Mesenchymal stem cell (in vitro differentiated cells and primary cell): ENCODE data around the gene R3HDM4.

Experiments used
- DNase-seq: peaks from one replicate; pipeline ENCODE4 v3.0.0-alpha.2; 2013
- H2AFZ ChIP-seq: one replicate; pipeline ENCODE4 v1.6.1; 2013; ENCODE audit warnings: low read depth, mild to moderate bottlenecking, control low read depth, inconsistent platforms, low read length, moderate library complexity
- H2AK5ac ChIP-seq: 2 replicates; pipeline ENCODE4 v1.6.1; 2013; ENCODE audit warnings: low read length, moderate library complexity, mild to moderate bottlenecking, inconsistent platforms; ENCODE audit not compliant: severe bottlenecking
- H2BK120ac ChIP-seq: one replicate; pipeline ENCODE4 v1.6.1; 2013; ENCODE audit warnings: low read depth, mild to moderate bottlenecking, inconsistent platforms, low read length, moderate library complexity
- H2BK12ac ChIP-seq, 2 experiments: one replicate each; pipeline ENCODE4 v1.6.1; 2013; ENCODE audit warnings: inconsistent platforms in 2 of 2, low read length in 2 of 2, mild to moderate bottlenecking in 2 of 2, moderate library complexity in 2 of 2, control low read depth in 1 of 2
- H2BK15ac ChIP-seq: one replicate; pipeline ENCODE4 v1.6.1; 2013; ENCODE audit warnings: mild to moderate bottlenecking, low read depth, inconsistent platforms; ENCODE audit not compliant: poor library complexity, severe bottlenecking
- H2BK5ac ChIP-seq: 2 replicates; pipeline ENCODE4 v1.6.1; 2013; ENCODE audit warnings: low read depth, mild to moderate bottlenecking, low read length, control low read depth, inconsistent platforms; ENCODE audit not compliant: poor library complexity, severe bottlenecking
- H3K14ac ChIP-seq, 2 experiments: one replicate each; pipeline ENCODE4 v1.6.1; 2013; ENCODE audit warnings: inconsistent platforms in 2 of 2, low read length in 2 of 2, control low read depth in 1 of 2, mild to moderate bottlenecking in 1 of 2, moderate library complexity in 1 of 2
- H3K18ac ChIP-seq, 2 experiments: one replicate each; pipeline ENCODE4 v1.6.1; 2013; ENCODE audit warnings: inconsistent platforms in 2 of 2, low read length in 2 of 2, control low read depth in 1 of 2, low read depth in 1 of 2, mild to moderate bottlenecking in 1 of 2
- H3K23ac ChIP-seq, 2 experiments: one replicate each; pipeline ENCODE4 v1.6.1; 2013; ENCODE audit warnings: inconsistent platforms in 2 of 2, low read length in 2 of 2, mild to moderate bottlenecking in 2 of 2, moderate library complexity in 2 of 2, control low read depth in 1 of 2
- H3K27ac ChIP-seq: 2 replicates; pipeline ENCODE4 v1.5.1; 2013; ENCODE audit warnings: mild to moderate bottlenecking, moderate library complexity, low read length, control low read depth, inconsistent platforms; ENCODE audit not compliant: poor library complexity, severe bottlenecking
- H3K27me3 ChIP-seq, 2 experiments: 2 replicates each; pipeline versions ENCODE4 v1.6.1 to v1.7.0; 2013; ENCODE audit warnings: low read length in 2 of 2, mild to moderate bottlenecking in 2 of 2, moderate library complexity in 2 of 2, control low read depth in 1 of 2, inconsistent platforms in 1 of 2; ENCODE audit not compliant: control insufficient read depth in 1 of 2, insufficient read depth in 1 of 2
- H3K36me3 ChIP-seq, 2 experiments: 2 replicates each; pipeline versions ENCODE4 v1.6.1 to v1.7.0; 2013; ENCODE audit warnings: low read length in 2 of 2, control low read depth in 1 of 2, inconsistent platforms in 1 of 2, low read depth in 1 of 2, mild to moderate bottlenecking in 1 of 2; ENCODE audit not compliant: insufficient read depth in 2 of 2, control insufficient read depth in 1 of 2
- H3K4ac ChIP-seq, 2 experiments: one replicate each; pipeline ENCODE4 v1.6.1; 2013; ENCODE audit warnings: inconsistent platforms in 2 of 2, low read length in 2 of 2, mild to moderate bottlenecking in 2 of 2, moderate library complexity in 2 of 2, control low read depth in 1 of 2, low read depth in 1 of 2
- H3K4me1 ChIP-seq: 2 replicates; pipeline ENCODE4 v1.6.1; 2013; ENCODE audit warnings: low read depth, low read length, control low read depth; ENCODE audit not compliant: control insufficient read depth, insufficient read depth
- H3K4me2 ChIP-seq: 2 replicates; pipeline ENCODE4 v1.6.1; 2013; ENCODE audit warnings: low read length, mild to moderate bottlenecking, inconsistent platforms; ENCODE audit not compliant: poor library complexity, severe bottlenecking
- H3K4me3 ChIP-seq, 2 experiments: 2 replicates each; pipeline versions ENCODE4 v1.5.1 to v1.7.0; 2013; ENCODE audit warnings: low read length in 2 of 2, mild to moderate bottlenecking in 2 of 2, control low read depth in 1 of 2, low read depth in 1 of 2; ENCODE audit not compliant: insufficient read depth in 1 of 2
- H3K79me1 ChIP-seq: replicated peaks from 2 replicates; pipeline ENCODE4 v1.6.1; 2013; ENCODE audit warnings: mild to moderate bottlenecking, control low read depth, low read length, inconsistent platforms; ENCODE audit not compliant: poor library complexity, severe bottlenecking
- H3K9ac ChIP-seq: 2 replicates; pipeline ENCODE4 v1.7.0; 2013; ENCODE audit warnings: mild to moderate bottlenecking, low read length, moderate library complexity
- H3K9me3 ChIP-seq: 2 replicates; pipeline ENCODE4 v1.7.0; 2013; ENCODE audit warnings: mild to moderate bottlenecking, low read length; ENCODE audit not compliant: control insufficient read depth
- H4K8ac ChIP-seq: one replicate; pipeline ENCODE4 v1.6.1; 2013; ENCODE audit warnings: inconsistent platforms, mild to moderate bottlenecking, low read length, moderate library complexity
- H4K91ac ChIP-seq: one replicate; pipeline ENCODE4 v1.6.1; 2013; ENCODE audit warnings: mild to moderate bottlenecking, low read length, inconsistent platforms
- WGBS: methylation state at CpG from one replicate; pipeline ENCODE4 v1.1.7; 2013; ENCODE audit warnings: mixed read lengths; 5-methylcytosine and 5-hydroxymethylcytosine counted together

The R3HDM4 gene

DNA sequence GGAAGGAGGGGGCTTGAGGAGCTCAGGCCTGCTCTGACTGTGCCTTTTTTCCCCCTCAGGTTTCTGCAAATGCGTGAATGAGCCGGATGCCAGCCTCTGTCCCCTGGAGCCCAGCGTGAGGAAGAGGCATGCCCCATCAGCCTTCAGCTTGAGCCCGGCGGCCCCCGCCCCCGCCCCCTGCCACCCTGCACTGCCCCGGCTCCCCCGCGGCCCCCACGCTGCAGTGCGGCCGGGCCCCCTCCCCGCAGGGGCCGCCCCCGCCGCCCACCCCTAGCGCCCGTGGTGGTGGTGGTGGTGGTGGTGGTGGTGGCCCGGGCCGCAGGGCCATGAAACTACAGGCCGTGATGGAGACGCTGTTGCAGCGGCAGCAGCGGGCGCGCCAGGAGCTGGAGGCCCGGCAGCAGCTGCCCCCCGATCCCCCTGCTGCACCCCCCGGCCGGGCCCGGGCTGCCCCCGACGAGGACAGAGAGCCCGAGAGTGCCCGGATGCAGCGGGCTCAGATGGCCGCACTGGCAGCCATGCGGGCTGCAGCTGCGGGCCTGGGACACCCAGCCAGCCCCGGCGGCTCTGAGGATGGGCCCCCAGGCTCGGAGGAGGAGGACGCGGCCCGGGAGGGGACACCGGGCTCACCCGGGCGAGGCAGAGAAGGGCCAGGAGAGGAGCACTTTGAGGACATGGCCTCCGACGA is 16.3 kb upstream of the R3HDM4 start:
- Histone ChIP-seq H3K18ac (no peak overlapping the region), H3K4me1 (peaks cover 46% of the 10 kb centered on the region), H3K4ac (no peak overlapping the region), H3K27me3 (no peaks in the 10 kb centered on the region), H2AK5ac (no peak overlapping the region), H2BK120ac (no peak overlapping the region), H4K8ac (no peak overlapping the region), H2BK5ac (no peak overlapping the region), H2AFZ (no peak overlapping the region), H3K9me3 (no peaks in the 10 kb centered on the region), H2BK15ac (no peak overlapping the region), H3K9ac (no peak overlapping the region), H2BK12ac (no peak overlapping the region), H3K79me1 (no peaks in the 10 kb centered on the region), H3K4me3 (no peak overlapping the region), H4K91ac (no peak overlapping the region), H3K4me2 (no peak overlapping the region), H3K14ac (no peak overlapping the region), H3K27ac (peak overlapping the region; percentile 20), H3K23ac (no peak overlapping the region), H3K36me3 (peaks cover 22 to 52% of the 10 kb centered on the region in 2 experiments)
- 97% methylated on average over 38 of the region's 51 CpGs for WGBS
- no peak for DNase-seq

DNA sequence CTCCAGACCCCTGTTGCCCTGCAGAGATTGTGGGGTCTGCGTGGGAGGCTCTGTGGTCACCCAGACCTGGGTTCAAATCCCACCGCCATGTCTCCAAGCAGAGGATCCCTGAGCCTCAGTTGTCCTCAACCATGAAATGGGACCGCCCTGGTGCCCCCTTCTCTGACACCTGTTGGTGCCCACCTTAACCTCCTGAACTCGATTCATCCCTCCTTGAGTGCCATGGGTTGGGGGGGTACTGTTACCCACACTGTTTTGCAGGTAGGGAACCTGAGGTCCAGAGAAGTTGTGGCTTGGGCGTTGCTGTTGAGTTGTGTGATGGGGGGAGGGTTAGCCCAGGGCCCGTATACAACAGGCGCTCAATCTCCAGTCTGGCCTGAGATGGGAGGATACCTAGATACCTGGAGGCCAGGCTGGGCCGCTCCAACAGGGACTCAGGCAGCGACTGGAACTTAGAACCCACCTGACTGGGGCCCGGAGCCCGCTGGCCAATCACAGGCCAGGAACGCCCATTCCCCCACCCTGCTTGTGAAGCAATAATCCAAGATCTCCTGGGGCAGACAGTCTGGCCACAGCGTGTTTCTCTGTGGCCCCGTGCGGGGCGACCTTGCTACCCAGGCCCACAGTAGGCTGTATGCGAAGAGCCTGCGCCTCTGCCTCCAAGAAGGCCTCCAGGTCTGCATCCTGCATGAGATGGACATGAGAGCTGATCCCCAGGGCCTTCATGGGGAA is 15.6 kb upstream of the R3HDM4 start:
- peak overlapping the region in 1 of 2 experiments; percentile 84 for H3K4me3 ChIP-seq
- no peak overlapping the region for H3K18ac ChIP-seq
- peak overlapping the region; percentile 92 for H3K9ac ChIP-seq
- no peak overlapping the region for H3K23ac ChIP-seq
- no peaks in the 10 kb centered on the region for H3K27me3 ChIP-seq
- no peak overlapping the region for H2AK5ac ChIP-seq
- H3K4me2 ChIP-seq: peak overlapping the region; percentile 79
- H4K91ac ChIP-seq: no peak overlapping the region
- H2BK5ac ChIP-seq: no peak overlapping the region
- H3K9me3 ChIP-seq: no peaks in the 10 kb centered on the region
- H2BK120ac ChIP-seq: no peak overlapping the region
- H2BK12ac ChIP-seq: peak overlapping the region in 1 of 2 experiments; percentile 54
- no peak overlapping the region for H3K14ac ChIP-seq
- peak overlapping the region; percentile 79 for H3K27ac ChIP-seq
- no peak overlapping the region for H2AFZ ChIP-seq
- H3K4ac ChIP-seq: no peak overlapping the region
- H4K8ac ChIP-seq: peak overlapping the region; percentile 2
- H3K36me3 ChIP-seq: peaks cover 22 to 45% of the 10 kb centered on the region in 2 experiments
- H2BK15ac ChIP-seq: no peak overlapping the region
- peak; percentile 50 for DNase-seq
- 89% methylated on average over 18 of the region's 18 CpGs for WGBS
- peaks cover 44% of the 10 kb centered on the region for H3K4me1 ChIP-seq
- peaks cover 2% of the 10 kb centered on the region for H3K79me1 ChIP-seq

DNA sequence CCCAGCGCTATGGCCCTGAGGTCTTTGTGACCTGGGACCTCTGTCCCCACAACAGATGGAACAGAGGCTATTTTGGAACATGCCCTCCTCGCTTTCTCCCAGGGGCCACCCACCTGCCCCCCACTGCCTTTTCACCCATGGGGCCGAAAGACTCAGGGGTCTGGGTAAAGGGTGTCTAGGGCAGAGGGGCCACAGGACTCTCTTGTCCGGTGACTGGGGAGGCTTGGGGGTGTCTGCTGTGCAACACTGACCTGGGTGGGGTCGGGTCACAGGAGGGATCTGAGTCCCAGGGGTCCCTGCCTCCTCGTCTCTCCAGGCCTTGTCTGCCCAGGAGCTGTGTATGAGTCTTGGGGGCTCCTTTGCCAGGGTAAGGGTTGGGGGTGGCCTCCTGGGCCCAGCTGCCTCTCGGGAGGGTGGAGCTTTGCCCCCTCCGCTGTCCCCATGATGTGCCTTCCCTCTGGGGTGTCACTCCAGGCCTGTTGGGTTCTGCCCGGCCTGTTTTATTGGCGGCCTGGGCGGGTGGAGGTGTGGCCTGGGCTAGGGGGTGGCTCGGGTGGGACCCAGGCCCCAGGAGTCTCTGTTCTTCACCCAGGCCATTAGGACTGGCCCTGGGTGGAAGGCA is 14.9 kb upstream of the R3HDM4 start:
- H2BK12ac ChIP-seq: peak overlapping the region; percentile 9 to 91
- peak overlapping the region; percentile 81 for H4K8ac ChIP-seq
- peak overlapping the region; percentile 62 to 83 for H3K4ac ChIP-seq
- peaks cover 5% of the 10 kb centered on the region for H3K79me1 ChIP-seq
- peak overlapping the region; percentile 99 for H2BK120ac ChIP-seq
- H2AFZ ChIP-seq: no peak overlapping the region
- peak overlapping the region; percentile 51 for H2BK5ac ChIP-seq
- peak overlapping the region; percentile 76 for H2BK15ac ChIP-seq
- H2AK5ac ChIP-seq: peak overlapping the region; percentile 53
- H3K4me1 ChIP-seq: peaks cover 39% of the 10 kb centered on the region
- peak overlapping the region; percentile 92 for H3K9ac ChIP-seq
- H3K27ac ChIP-seq: peak overlapping the region; percentile 79
- no peaks in the 10 kb centered on the region for H3K27me3 ChIP-seq
- peak overlapping the region in 1 of 2 experiments; percentile 73 for H3K14ac ChIP-seq
- DNase-seq: peak; percentile 41
- H3K18ac ChIP-seq: peak overlapping the region; percentile 90 to 96
- H4K91ac ChIP-seq: peak overlapping the region; percentile 48
- H3K4me3 ChIP-seq: peak overlapping the region; percentile 84 to 85
- 35% methylated on average over 8 of the region's 12 CpGs for WGBS
- peak overlapping the region in 1 of 2 experiments; percentile 86 for H3K23ac ChIP-seq
- peak overlapping the region; percentile 79 for H3K4me2 ChIP-seq
- H3K9me3 ChIP-seq: no peaks in the 10 kb centered on the region
- H3K36me3 ChIP-seq: peaks cover 22 to 42% of the 10 kb centered on the region in 2 experiments

DNA sequence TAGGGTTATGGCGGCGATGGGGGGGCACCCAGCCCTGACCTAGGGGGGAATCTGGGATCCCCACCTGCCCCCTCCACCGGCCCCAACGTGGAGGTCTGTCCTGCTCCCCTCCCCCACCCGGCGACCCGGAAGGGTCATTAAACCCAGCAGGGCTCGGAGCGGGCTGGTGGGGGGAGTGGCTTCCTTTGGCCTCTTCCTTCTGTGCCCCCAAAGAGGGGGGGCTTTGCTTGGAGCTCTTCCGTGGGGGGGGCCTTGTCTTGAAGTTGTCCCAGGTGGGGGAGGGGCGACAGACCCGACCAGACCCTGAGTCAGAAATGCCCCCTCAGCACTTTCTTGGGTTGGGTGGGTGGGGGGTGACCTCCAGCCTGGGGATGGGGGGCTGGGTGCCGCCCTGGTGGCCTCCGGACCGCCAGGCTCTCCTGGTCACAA is 14.3 kb upstream of the R3HDM4 start:
- 0% methylated on average over 6 of the region's 15 CpGs for WGBS
- H3K9me3 ChIP-seq: no peaks in the 10 kb centered on the region
- no peak overlapping the region for H2AFZ ChIP-seq
- H3K4me2 ChIP-seq: peak overlapping the region; percentile 79
- peak overlapping the region; percentile 84 to 85 for H3K4me3 ChIP-seq
- peak overlapping the region; percentile 79 for H3K27ac ChIP-seq
- peak overlapping the region; percentile 53 for H2AK5ac ChIP-seq
- no peak overlapping the region for H2BK15ac ChIP-seq
- peak overlapping the region; percentile 48 for H4K91ac ChIP-seq
- H2BK12ac ChIP-seq: peak overlapping the region; percentile 9 to 91
- peak overlapping the region; percentile 81 for H4K8ac ChIP-seq
- peak overlapping the region; percentile 51 for H2BK5ac ChIP-seq
- H3K9ac ChIP-seq: peak overlapping the region; percentile 92
- H3K23ac ChIP-seq: peak overlapping the region in 1 of 2 experiments; percentile 86
- no peaks in the 10 kb centered on the region for H3K27me3 ChIP-seq
- peaks cover 34% of the 10 kb centered on the region for H3K4me1 ChIP-seq
- H2BK120ac ChIP-seq: peak overlapping the region; percentile 99
- DNase-seq: peak; percentile 41
- H3K18ac ChIP-seq: peak overlapping the region; percentile 90 to 96
- H3K4ac ChIP-seq: peak overlapping the region; percentile 62 to 83
- peaks cover 5% of the 10 kb centered on the region for H3K79me1 ChIP-seq
- H3K36me3 ChIP-seq: peaks cover 22 to 37% of the 10 kb centered on the region in 2 experiments
- H3K14ac ChIP-seq: peak overlapping the region; percentile 73 to 87
